BJ (cell line): ENCODE results near the gene ARID3A. TPM values are rescaled to one million over a fixed set of nuclear protein-coding genes. Genes with fewer than 3 reads are reported as not detected.

Source experiments
- CTCF ChIA-PET: fragments of 350-600 bp; formaldehyde crosslinking; extraction: SDS; loops from one replicate; lab custom pipeline; 2021; ENCODE audit warnings: antibody characterized with exemption, inconsistent platforms; lab: Yijun Ruan, JAX
- POLR2A ChIA-PET: fragments of 300-600 bp; sonication (Branson Sonifier 250); formaldehyde crosslinking; extraction: SDS; loops from one replicate; lab custom pipeline; 2021; ENCODE audit warnings: antibody characterized with exemption; lab: Charles Lee
- DNase-seq: peaks from one replicate; pipeline ENCODE4 v3.0.0-alpha.2; 2011; ENCODE audit warnings: low read depth
- H3K27me3 ChIP-seq: 2 replicates; pipeline ENCODE4 v1.6.0; 2011; ENCODE audit warnings: low read length; ENCODE audit not compliant: control insufficient read depth, insufficient read depth
- H3K36me3 ChIP-seq: 2 replicates; pipeline ENCODE4 v1.5.1; 2011; ENCODE audit warnings: low read length; ENCODE audit not compliant: control insufficient read depth, insufficient read depth
- H3K4me3 ChIP-seq: 2 replicates; pipeline ENCODE4 v1.5.1; 2011; ENCODE audit warnings: low read depth, mild to moderate bottlenecking, control low read depth, low read length
- CTCF ChIP-seq: IDR thresholded peaks from 2 replicates; pipeline ENCODE4 v1.5.1; 2011; ENCODE audit warnings: low read depth, mild to moderate bottlenecking, control low read depth, inconsistent platforms, low read length, moderate library complexity; ENCODE audit not compliant: insufficient read depth
- polyA plus RNA-seq: library from polyadenylated mRNA; depleted of rRNA; stranded (reverse); fragments of >200 nt; gene quantifications from 2 replicates; pipeline ENCODE4 v1.2.3, GENCODE V29; 2011

The ARID3A gene
- polyA plus RNA-seq, 1 experiment = 17.4 TPM

- H3K4me3 ChIP-seq = no peak overlapping the region
- POLR2A ChIA-PET = no interaction called here
- DNase-seq = no peak
- no peak for TF ChIP-seq CTCF
- H3K36me3 ChIP-seq = peaks cover 39% of the 10 kb centered on the region
- CTCF ChIA-PET = interaction anchor here (0.6 to 1.4 kb wide), 3 partner anchors 15 to 109 kb away, joined by 4 to 6 read pairs (median 4); partner anchors contain the start of gene KISS1R
- no peaks in the 10 kb centered on the region for H3K27me3 ChIP-seq
Observed at GRCh38 chr19:879711-880438, 46.0 kb upstream of the ARID3A start.

- H3K36me3 ChIP-seq = peaks cover 48% of the 10 kb centered on the region
- POLR2A ChIA-PET = no interaction called here
- no peak for DNase-seq
- TF ChIP-seq CTCF = no peak
- H3K4me3 ChIP-seq = no peak overlapping the region
- H3K27me3 ChIP-seq = no peaks in the 10 kb centered on the region
- CTCF ChIA-PET = no interaction called here
Observed at GRCh38 chr19:881385-882071, 44.3 kb upstream of the ARID3A start.

GRCh38 chr19:882871-883497 is 42.9 kb upstream of the ARID3A start:
- ChIA-PET CTCF (no interaction called here), POLR2A (no interaction called here)
- TF ChIP-seq CTCF = no peak
- no peak overlapping the region for H3K4me3 ChIP-seq
- no peak for DNase-seq
- H3K27me3 ChIP-seq = no peaks in the 10 kb centered on the region
- H3K36me3 ChIP-seq = peaks cover 43% of the 10 kb centered on the region

- CTCF ChIA-PET = no interaction called here
- TF ChIP-seq CTCF = no peak
- peaks cover 44% of the 10 kb centered on the region for H3K36me3 ChIP-seq
- H3K4me3 ChIP-seq = no peak overlapping the region
- POLR2A ChIA-PET = no interaction called here
- DNase-seq = no peak
- H3K27me3 ChIP-seq = no peaks in the 10 kb centered on the region
Observed at GRCh38 chr19:883661-884211, 42.1 kb upstream of the ARID3A start.
